Vagina (tissue), 2 donors: ENCODE data around the gene SNX33. TPM values are rescaled to one million over a fixed set of nuclear protein-coding genes. Genes with fewer than 3 reads are reported as not detected.

Experiments
- DNase-seq, 2 donors: peaks; one replicate each; pipeline ENCODE4 v3.0.0-alpha.2; 2017; ENCODE audit errors: extremely low spot score in 2 of 2
- H3K27ac ChIP-seq: fragments of 200-600 bp; sonication (generic); one replicate; pipeline ENCODE4 v1.5.1; 2019
- H3K27me3 ChIP-seq: fragments of 200-600 bp; sonication (generic); one replicate; pipeline ENCODE4 v1.5.1; 2019
- H3K36me3 ChIP-seq, 2 donors: fragments of 200-600 bp; sonication (generic); one replicate each; pipeline ENCODE4 v1.5.1; 2017 to 2019
- H3K4me1 ChIP-seq: fragments of 200-600 bp; sonication (generic); one replicate; pipeline ENCODE4 v1.5.1; 2019
- H3K4me3 ChIP-seq, 2 donors: fragments of 200-600 bp; sonication (generic); 1 replicate in 1 of 2; 2 replicates in 1 of 2; pipeline ENCODE4 v1.5.1; 2016 to 2019
- H3K9me3 ChIP-seq: fragments of 200-600 bp; sonication (generic); one replicate; pipeline ENCODE4 v1.5.1; 2019
- POLR2A ChIP-seq, 2 donors: fragments of 450-650 bp; IDR thresholded peaks; one replicate each; pipeline ENCODE4 v1.6.1; 2017; ENCODE audit warnings: antibody characterized with exemption in 2 of 2, mild to moderate bottlenecking in 2 of 2, moderate library complexity in 2 of 2
- POLR2AphosphoS5 ChIP-seq, 2 donors: sonication (generic); formaldehyde crosslinking; IDR thresholded peaks; one replicate each; pipeline ENCODE4 v1.9.0; 2017; ENCODE audit warnings: antibody characterized with exemption in 2 of 2, mild to moderate bottlenecking in 2 of 2, low read depth in 1 of 2; ENCODE audit not compliant: insufficient read depth in 1 of 2
- intact Hi-C: fragments of 100-400 bp; cut with DNase I; formaldehyde crosslinking; loops from one replicate; pipeline ENCODE4 v1.15.1; 2023
- total RNA-seq: library from RNA; depleted of rRNA; stranded (reverse); fragments of >200 nt; gene quantifications from one replicate; pipeline ENCODE4 v1.2.3, GENCODE V29; 2016
- TF ChIP-seq, protein P1 (sequence below), 3 experiments: fragments of 450-650 bp in 2 of 3; fragments of 200-600 bp in 1 of 3; sonication (generic) in 1 of 3; IDR thresholded peaks; one replicate each; pipeline ENCODE4 v1.5.1; 2017 to 2019; ENCODE audit warnings: antibody characterized with exemption in 3 of 3, mild to moderate bottlenecking in 2 of 3, moderate library complexity in 2 of 3

The SNX33 gene
- total RNA-seq, 1 donor from 2014 or later: 23.6 TPM

GRCh38 chr15:75648156-75649000, 666 bp downstream of the SNX33 start:
- TF ChIP-seq POLR2A (IDR thresholded peaks at IDR 0.05) (no peak), POLR2AphosphoS5 (IDR thresholded peaks at IDR 0.05; ENCODE audit: insufficient read depth in 1 of 2, low read depth in 1 of 2) (peak in 1 of 2 donors; percentile 2)
- H3K9me3 ChIP-seq: no peaks in the 10 kb centered on the region
- peak overlapping the region; percentile 93 for H3K27ac ChIP-seq
- peak overlapping the region; percentile 67 to 70 for H3K4me3 ChIP-seq
- no peaks in the 10 kb centered on the region for H3K27me3 ChIP-seq
- peaks cover 0 to 7% of the 10 kb centered on the region in 2 donors for H3K36me3 ChIP-seq
- peak in 1 of 2 donors; percentile 89 for DNase-seq
- intact Hi-C loops: no loop called here
- peaks cover 65% of the 10 kb centered on the region for H3K4me1 ChIP-seq

- H3K4me1 ChIP-seq: peaks cover 74% of the 10 kb centered on the region
- peaks cover 0 to 7% of the 10 kb centered on the region in 2 donors for H3K36me3 ChIP-seq
- no peaks in the 10 kb centered on the region for H3K9me3 ChIP-seq
- peak overlapping the region; percentile 93 for H3K27ac ChIP-seq
- peak in 1 of 2 donors; percentile 86 for DNase-seq
- intact Hi-C loops: no loop called here
- H3K27me3 ChIP-seq: no peaks in the 10 kb centered on the region
- peak overlapping the region; percentile 67 to 70 for H3K4me3 ChIP-seq
- no peak for TF ChIP-seq POLR2AphosphoS5 (IDR thresholded peaks at IDR 0.05; ENCODE audit: insufficient read depth in 1 of 2, low read depth in 1 of 2)
- TF ChIP-seq, protein P1, sequence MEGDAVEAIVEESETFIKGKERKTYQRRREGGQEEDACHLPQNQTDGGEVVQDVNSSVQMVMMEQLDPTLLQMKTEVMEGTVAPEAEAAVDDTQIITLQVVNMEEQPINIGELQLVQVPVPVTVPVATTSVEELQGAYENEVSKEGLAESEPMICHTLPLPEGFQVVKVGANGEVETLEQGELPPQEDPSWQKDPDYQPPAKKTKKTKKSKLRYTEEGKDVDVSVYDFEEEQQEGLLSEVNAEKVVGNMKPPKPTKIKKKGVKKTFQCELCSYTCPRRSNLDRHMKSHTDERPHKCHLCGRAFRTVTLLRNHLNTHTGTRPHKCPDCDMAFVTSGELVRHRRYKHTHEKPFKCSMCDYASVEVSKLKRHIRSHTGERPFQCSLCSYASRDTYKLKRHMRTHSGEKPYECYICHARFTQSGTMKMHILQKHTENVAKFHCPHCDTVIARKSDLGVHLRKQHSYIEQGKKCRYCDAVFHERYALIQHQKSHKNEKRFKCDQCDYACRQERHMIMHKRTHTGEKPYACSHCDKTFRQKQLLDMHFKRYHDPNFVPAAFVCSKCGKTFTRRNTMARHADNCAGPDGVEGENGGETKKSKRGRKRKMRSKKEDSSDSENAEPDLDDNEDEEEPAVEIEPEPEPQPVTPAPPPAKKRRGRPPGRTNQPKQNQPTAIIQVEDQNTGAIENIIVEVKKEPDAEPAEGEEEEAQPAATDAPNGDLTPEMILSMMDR (IDR thresholded peaks at IDR 0.05): no peak
- no peak for TF ChIP-seq POLR2A (IDR thresholded peaks at IDR 0.05)
Measured at GRCh38 chr15:75649045-75649761, 1.5 kb downstream of the SNX33 start.

DNA sequence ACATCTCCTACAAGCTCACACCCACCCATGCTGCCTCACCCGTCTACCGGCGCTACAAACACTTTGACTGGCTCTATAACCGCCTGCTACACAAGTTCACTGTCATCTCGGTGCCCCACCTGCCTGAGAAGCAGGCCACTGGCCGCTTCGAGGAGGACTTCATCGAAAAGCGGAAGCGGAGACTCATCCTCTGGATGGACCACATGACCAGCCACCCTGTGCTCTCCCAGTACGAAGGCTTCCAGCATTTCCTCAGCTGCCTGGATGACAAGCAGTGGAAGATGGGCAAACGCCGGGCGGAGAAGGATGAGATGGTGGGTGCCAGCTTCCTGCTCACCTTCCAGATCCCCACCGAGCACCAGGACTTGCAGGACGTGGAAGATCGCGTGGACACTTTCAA, 2.1 kb downstream of the SNX33 start:
- H3K9me3 ChIP-seq: no peaks in the 10 kb centered on the region
- H3K4me3 ChIP-seq: peak overlapping the region; percentile 67 to 70
- peaks cover 0 to 7% of the 10 kb centered on the region in 2 donors for H3K36me3 ChIP-seq
- H3K27me3 ChIP-seq: no peaks in the 10 kb centered on the region
- H3K4me1 ChIP-seq: peaks cover 80% of the 10 kb centered on the region
- TF ChIP-seq, protein P1 (IDR thresholded peaks at IDR 0.05): no peak
- no peak for TF ChIP-seq POLR2A (IDR thresholded peaks at IDR 0.05)
- TF ChIP-seq POLR2AphosphoS5 (IDR thresholded peaks at IDR 0.05; ENCODE audit: insufficient read depth in 1 of 2, low read depth in 1 of 2): no peak
- intact Hi-C loops: loop anchor here (10.0 kb wide), 1 partner anchor 195 kb away; the partner anchor contains the start of gene SIN3A
- DNase-seq: no peak
- H3K27ac ChIP-seq: peak overlapping the region; percentile 93

DNA sequence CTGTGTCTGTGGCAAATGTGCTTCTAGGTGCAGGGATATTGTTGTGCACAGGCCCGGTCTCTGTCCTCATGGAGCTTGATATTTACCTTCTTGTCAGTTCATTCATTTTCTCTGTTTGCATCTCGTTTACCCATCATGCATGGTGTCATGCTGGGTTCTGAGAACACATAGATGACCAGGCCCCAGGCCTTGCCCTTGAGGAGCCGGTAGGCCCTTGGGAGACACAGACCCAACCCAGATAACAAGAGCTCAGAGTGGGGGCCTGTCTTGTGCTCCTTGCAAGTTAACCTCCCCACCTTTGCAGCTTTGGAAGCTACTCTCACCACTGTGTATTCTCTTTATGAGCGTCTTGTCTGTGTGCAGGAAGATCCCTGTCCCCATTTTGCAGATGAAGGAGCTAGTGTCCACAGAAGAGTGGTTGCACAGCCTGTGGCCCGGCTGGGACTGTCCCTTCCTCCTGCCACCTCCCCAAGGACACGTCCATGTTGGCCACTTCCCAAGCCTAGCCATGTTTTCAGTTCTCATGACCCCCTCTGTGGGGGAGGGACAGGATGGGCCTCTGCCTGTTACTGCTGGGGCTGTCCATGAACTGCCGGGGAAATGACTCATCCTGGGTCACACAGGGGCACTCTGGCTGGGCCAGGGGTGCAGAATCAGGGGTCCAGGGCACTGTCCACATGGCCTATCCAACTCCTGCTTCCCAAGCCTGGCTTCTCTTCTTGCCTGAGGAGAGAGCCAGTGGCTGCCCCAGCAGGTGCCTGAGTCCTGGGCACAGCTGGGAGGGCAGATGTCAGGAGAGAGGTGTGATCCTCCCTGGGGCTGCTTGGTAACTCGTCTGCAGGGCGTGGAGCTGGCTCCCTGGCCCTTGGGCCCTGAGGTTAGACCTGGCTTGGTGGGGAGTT, 3.4 kb downstream of the SNX33 start:
- no peaks in the 10 kb centered on the region for H3K9me3 ChIP-seq
- H3K36me3 ChIP-seq: peaks cover 0 to 7% of the 10 kb centered on the region in 2 donors
- peak overlapping the region; percentile 93 for H3K27ac ChIP-seq
- H3K27me3 ChIP-seq: no peaks in the 10 kb centered on the region
- no peak for DNase-seq
- TF ChIP-seq, protein P1 (IDR thresholded peaks at IDR 0.05): no peak
- TF ChIP-seq POLR2AphosphoS5 (IDR thresholded peaks at IDR 0.05; ENCODE audit: insufficient read depth in 1 of 2, low read depth in 1 of 2) (peak in 1 of 2 donors; percentile 45), POLR2A (IDR thresholded peaks at IDR 0.05) (no peak)
- peaks cover 87% of the 10 kb centered on the region for H3K4me1 ChIP-seq
- H3K4me3 ChIP-seq: peak overlapping the region; percentile 67 to 70
- intact Hi-C loops: loop anchor here (10.0 kb wide), 1 partner anchor 196 kb away; the partner anchor contains the start of gene SIN3A
